ENCODE measurements around the gene PPM1F.

Gene PPM1F

DNA sequence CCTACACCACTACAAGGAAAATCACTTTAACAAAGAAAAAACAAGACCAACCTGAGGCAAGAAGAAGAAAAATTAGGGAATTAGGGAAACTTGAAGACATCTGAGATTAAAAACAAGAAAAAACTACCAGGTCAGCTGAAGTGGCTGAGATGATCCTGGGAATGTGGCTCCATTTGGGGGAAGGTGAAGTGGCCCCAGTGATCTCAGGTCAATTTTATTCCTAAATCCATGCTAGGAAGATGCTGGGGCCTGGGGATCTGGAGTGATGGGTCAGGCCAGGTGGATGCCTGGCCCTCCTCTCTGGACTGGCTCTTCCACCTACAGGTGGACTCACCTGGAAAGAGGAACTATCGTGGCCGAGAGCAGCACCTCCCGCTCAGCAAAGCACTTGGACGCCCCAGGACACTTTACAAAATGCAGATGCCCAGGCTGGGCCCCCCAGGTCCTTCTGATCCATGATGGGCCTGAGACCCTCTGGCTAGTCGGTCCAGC lies 23.3 kb upstream of the PPM1F start:
- DNase-seq (ENCODE audit: low read depth) = no peak

DNA sequence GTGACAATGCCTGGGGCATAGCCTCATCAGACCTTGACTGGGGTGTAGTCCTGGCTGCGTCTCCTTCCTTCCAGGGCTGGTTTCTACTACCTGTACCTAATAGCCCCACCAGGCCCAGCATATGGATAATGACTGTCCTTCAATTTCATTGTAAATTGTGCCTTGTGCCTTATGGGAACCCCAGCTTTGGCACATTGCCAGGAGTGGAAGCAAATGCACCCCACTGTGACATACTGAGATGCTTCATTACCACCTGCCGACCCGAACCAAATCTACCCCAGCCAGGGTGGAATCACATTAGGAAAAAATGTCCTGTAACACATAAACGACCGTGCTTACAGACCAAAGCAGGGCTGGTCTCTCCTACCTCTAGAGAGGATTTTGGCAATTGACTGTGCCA lies 22.6 kb upstream of the PPM1F start:
- DNase-seq (ENCODE audit: low read depth) = no peak

DNA sequence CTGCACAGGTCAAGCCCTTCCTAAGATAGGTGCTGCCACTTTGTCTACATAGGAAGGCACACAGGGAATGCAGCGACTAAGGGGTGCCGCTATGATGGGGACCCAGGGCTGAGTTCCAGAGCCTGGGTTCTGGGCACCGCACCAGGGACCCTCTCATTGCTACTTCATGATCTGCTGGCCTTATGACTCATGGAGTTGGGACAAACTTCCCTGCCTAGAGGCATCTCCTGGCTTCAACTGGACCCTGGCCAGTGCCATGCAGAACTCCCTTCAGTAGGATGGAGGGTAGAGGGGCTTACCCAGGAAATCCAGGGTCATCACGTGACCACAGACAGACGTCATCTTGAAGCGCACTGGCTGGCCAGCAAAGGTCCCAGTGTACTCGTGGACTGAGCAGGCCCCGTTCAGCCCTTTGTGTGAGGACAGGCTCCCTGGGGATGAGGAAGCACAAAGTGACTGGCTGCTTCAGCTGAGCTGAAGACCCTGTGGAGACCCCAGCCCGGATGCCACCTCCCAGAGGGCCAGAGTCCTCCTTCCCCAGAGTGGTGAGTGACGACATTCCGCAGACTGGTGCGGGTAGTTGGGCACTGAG lies 21.5 kb upstream of the PPM1F start:
- no peak for DNase-seq (ENCODE audit: low read depth)

DNA sequence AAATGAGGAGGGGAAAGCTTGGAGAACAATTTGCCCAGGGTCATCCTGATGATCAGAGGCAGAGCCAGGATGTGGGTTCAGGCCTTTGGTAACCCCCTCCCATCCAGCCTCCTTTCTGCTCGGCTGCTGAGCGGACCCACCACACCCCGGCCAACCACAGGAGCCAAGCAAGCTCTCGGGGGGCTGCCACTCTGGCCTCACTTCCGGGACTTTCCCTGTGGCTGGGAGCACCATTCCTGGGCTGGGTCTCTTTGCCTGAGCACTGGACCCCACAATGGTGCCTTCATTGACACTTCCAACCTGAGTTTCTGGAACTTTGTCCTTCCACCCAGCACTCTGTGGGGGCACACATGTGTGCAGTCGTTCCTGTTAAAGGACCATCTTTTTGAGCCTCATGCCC lies 20.2 kb upstream of the PPM1F start:
- DNase-seq (ENCODE audit: low read depth) = no peak

DNA sequence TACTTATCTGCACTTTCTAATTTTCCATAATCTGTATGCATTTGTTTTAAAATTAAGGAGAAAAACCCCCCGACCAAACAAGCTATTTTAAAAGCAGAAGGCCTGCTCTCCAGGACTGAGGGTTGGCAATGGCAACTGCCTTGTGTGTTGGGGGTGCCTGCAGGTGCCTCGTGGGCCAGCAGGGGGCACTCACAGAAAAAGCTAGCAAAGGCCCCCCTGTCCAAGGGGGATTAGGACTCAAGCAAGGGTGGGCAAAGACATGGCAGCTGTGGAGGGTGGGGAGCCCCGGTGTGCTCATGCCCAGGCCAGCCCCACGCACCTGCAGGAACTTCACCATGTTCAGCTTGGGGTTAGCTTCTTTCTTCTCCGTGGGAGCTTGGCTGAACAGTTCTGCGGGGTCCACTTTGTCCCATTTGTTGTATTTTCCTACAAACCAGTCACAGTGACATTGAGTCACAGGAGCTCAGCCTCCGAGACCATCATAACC lies 19.7 kb upstream of the PPM1F start:
- DNase-seq (ENCODE audit: low read depth) = peak; percentile 38

DNA sequence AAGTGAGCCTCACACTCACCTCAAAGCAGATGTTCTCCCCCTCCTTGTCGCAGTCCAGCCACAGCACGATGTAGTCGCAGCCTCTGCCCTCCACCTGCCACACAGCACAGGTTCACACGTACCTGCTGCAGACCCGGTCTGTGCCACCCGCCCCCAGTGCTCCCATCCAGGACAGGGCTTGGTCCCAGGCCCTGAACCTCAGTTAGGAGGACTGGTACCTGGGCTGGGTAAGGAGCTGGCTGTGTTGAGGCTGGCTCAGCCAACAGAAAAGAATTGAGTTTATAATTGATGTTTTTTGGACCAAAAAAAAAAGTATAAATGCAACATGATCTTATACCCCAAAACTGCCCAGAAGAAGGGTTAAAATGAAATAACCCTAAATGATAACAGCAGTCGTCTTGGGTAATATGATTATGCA lies 19.2 kb upstream of the PPM1F start:
- no peak for DNase-seq (ENCODE audit: low read depth)

DNA sequence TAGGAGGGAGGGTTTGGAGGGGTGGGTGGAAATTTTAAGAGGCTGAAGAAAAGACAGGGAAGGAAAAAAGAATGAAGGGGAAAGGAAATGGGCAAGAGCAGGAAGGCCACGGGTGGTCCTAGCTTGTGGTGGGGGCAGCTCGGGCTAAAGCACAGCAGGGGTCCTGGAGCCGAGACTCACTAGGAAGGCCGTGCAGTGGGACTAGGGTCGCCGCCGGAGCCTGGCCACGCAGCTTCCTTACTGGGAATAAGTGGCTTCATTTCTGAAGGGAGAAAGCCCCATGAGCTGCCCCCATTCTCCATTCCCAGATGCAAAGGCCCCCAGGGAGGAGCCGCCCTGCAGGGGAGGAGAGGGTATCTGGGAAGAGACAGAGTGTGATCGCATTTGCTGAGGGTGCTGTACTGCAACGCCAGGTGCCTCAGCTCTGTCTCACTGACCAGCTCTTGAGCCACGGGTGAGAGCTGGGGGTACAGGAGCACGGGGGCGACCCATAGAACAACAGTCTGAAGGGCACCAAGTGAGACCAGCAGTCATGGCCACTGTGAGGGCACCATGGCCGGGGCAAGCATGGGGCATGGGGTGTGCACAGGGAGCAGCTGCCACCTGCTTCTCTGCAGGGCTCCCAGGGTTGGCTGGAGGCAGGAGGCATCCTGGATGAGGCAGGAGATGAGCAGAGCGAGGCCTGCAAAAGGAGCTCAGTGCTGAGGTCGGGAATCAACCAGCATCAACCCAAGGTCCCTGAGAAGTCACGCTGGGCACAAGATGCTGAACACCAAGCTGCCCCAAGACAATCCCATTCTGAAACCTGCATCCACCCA lies 18.4 kb upstream of the PPM1F start:
- no peak for DNase-seq (ENCODE audit: low read depth)

DNA sequence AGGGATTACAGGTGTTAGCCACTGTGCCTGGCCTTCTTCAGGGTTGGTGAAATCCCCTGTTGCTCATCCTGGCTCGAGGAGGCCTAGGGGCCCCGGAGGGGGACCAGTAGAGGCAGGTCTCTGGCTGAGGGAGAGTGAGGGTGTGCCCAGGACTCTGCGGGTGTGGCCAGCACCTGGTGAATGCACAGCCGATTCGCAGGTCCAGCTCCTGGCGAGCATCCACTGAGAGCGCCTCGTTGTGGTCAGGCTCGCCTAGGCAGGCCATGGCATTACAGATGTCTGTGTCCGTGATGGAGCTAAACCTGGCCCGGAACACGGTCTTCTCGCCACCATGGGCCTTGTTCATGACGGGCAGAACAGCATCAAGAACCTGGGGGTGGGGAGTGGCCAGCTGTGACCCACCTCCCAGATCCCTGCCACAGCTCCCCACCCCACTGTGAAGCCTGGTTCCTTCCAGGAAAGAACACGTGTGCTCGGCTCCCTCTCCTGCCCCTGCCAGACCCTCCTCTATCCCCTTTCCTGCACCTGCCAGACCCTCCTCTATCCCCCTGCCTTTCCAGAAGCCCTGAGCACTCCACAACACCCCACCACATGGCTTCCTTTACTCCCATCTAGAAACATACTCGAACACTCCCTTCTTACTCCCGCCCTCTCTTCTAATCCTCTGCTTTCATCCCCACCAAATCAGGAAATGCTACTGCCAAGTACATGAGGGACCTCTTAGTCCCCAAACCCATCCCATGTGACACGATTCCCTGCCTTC lies 17.6 kb upstream of the PPM1F start:
- DNase-seq (ENCODE audit: low read depth) = no peak

DNA sequence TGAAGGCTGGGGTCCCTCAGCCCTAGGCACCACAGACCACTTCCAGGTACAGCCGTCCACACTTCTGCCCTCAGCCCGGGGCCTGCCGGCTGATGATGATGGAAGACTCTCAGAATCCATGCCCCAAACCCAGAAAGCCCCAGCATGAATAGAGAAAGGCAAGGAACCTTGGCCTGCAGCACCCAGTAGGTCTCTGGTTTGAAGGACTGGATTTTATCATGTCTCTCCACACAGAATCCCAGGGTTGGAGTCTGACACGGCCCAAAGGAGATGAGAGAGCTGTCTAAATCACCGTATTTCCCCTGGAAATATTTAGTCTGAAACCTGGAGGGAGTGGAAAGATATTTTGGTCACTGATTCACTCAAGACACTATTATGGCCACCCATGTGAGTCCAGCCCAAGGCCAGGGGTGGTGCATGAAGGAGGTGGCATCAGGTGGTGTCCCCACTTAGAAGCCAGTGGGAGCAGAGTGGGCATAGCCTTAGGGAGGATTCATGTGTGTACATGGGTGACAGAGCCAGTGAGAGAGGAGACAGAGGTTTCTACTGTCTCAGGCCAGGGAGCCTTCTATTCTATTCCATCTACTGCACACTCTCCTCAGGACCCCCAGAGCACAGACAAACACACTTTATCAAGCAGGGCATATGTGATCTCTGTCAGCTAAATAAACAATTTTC lies 15.9 kb upstream of the PPM1F start:
- no peak for DNase-seq (ENCODE audit: low read depth)

DNA sequence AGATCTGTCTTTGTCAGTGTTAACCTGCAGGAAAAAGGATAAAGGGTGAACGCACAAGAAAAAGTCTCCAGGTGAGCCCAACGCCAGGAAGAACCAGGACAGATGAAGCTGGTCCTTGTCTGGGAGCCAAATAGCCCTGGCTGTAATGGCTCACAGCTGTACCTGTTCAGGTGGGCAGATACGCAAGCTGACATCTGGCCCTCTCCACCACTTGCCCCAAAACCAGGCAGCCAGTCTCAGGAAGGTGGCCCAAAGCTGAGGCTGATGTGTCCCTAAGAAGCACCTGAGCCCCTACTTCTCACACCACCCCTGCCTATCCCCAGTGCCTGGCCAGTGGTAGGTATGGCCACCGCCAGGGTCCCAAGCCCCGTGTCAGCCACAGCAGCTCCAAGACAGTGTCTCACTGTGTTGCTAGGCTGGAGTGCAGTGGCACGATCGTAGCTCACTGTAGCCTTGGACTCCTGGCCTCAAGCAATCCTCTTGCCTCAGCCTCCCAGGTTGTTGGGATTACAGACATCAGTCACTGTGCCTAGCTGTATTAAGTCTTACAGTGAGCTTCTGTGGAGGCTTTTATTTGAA lies 15.1 kb upstream of the PPM1F start:
- no peak for DNase-seq (ENCODE audit: low read depth)

DNA sequence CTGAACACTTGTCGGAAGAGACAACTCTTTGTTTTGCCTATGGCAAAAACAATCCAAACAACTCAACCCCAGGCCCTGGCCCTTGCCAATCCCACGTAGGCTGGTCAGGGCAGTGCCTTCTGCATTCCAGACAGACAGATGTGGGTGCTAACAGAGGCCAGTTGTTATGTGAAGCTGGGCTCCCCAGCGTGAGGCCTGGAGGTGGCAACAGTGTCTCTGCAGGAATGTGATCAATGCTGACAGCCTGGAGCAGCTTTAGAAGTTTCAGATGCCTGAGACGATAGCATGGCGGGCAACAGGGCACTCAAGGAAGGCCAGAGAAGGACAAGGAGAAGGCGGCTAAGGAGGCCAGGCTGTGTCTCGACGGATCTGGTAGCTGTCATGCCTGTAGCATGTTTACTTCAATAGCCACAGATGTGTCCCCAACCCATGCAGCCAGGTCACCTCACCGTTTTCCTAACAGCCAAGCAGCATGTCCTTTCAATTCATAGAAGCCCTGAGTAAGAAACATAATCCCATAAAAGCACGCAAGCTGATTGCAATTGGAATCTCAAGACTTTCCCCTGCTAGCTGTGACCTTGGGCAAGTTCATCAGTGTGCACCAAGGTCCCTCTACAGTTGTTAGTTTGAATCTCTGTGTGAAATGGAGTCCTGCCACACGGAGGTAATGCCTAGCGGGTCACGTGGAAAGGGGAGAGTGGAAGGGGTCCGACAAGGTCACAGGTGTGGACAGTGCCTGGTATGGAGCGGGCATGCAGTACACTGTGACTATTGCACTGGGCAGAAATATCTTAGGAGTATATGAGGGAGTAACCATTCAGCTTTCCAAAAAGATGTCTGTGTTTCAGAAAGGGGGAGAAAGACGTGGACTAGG lies 14.2 kb upstream of the PPM1F start:
- no peak for DNase-seq (ENCODE audit: low read depth)

DNA sequence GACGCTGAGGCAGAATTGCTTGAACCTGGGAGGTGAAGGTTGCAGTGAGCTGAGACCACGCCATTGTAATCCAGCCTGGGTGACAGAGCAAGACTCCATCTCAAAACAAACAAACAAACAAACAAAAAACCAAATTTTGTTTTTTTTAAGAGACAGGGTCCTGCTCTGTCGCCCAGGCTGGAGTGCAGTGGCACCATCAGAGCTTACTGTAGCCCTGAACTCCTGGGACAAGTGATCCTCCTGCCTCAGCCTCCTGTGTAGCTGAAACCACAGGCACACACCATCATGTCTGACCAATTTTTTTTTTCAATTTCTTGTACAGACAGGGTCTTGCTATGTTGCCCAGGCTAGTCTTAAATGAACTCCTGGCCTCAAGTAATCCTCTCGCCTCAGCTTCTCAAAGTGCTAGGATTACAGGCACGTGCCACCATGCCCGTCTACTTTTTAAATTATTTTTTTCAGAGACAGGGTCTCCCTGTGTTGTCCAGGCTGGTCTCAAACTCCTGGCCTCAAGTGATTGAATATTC lies 13.2 kb upstream of the PPM1F start:
- DNase-seq (ENCODE audit: low read depth) = no peak

DNA sequence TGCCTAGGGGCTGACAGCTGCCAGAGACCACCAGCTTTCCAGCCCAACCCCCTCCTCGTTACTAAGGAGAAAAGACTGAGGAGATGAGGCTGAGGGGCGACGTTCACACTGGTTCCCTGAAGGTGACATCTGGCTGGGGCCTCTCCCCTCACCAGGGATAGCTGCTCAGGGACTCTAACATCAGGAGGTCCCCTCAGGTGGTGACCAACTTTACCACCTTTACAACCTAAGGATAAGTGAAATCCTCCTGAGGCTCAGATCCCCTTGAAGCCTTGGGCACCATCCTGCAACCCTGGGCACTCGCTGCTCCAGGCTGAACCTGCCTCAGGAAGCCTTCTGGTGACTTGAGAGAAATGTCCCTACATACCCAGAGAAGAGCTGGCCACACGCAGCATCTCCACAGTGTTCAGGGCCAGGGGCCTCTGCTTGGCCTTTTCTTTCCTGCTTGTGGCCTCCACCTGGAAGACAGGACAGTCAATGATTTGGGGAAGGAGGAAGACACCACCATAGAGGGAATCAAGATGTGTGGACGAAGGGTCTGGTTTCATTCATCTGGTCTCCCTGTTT lies 12.4 kb upstream of the PPM1F start:
- no peak for DNase-seq (ENCODE audit: low read depth)

DNA sequence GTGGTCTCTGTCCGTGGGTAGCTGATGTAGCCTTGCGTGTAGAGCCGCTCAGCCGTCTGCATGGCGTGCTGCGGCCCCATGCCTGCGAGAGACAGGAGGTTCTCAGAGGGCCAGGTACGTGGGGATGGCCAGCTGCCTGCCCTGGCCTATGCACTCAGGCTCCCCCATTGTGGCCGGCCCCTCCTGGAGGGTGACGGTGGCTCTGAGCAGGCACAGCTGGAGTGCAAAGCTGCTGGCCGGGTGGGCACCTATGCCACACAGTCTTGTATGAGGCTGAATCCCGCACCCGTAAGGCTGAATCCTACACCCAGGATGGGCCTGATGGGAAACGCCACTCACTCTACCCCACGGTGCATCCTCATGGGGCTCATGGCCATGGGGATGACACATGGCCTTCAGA lies 11.6 kb upstream of the PPM1F start:
- no peak for DNase-seq (ENCODE audit: low read depth)

DNA sequence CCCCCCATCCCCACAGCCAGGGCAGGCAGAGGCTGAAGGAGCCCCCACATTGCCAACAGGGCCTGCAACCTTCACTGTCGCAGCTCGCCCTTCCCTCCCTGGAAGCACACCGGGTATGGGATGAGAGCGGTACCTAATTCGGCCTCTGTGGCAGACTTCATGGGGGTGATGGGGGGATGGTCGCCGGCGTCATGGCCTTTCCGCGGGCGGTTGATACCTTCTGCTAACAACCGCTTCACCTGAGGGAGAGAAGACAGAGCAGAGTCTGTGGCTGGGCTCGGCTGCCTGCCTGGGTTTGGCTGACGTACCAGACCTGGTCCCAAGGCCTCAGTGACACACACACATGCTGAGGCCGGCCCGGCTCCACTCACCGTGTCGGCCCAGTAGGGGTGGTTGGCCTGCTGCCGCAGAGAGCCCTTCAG lies 11.2 kb upstream of the PPM1F start:
- DNase-seq (ENCODE audit: low read depth) = no peak

DNA sequence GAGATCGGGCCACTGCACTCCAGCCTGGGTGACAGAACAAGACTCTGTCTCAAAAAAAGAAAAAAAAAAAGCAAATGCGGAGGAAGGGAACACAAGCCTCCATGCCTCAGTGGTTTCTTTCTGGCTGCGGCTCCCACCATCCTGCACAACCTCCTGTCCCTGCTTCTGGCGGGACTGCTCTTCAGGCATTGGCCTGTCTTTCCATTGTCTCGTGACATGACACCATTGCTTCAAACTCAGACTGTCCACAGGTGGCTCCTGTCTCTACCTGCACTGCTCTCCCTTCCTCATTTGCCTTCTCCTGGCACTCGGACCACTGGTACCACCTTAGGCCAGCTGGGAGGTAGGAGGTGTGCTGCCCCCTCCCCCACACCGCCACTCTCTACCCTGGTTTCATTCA lies 10.6 kb upstream of the PPM1F start:
- DNase-seq (ENCODE audit: low read depth) = no peak

DNA sequence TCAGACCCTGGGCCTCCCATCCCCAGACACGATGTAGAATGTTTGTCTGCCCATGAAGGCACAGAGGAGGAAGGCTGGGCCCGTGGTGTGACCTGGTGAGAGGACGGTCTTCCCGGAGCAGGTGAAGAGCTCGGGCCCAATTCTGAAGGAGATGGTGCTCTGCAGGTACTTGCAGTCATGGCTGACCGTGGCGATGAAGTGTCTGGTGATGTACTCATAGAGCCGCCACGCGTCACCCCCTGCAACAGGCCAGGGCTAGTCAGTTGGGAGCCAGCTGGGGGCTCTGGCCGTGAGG lies 10.0 kb upstream of the PPM1F start:
- DNase-seq (ENCODE audit: low read depth) = no peak

DNA sequence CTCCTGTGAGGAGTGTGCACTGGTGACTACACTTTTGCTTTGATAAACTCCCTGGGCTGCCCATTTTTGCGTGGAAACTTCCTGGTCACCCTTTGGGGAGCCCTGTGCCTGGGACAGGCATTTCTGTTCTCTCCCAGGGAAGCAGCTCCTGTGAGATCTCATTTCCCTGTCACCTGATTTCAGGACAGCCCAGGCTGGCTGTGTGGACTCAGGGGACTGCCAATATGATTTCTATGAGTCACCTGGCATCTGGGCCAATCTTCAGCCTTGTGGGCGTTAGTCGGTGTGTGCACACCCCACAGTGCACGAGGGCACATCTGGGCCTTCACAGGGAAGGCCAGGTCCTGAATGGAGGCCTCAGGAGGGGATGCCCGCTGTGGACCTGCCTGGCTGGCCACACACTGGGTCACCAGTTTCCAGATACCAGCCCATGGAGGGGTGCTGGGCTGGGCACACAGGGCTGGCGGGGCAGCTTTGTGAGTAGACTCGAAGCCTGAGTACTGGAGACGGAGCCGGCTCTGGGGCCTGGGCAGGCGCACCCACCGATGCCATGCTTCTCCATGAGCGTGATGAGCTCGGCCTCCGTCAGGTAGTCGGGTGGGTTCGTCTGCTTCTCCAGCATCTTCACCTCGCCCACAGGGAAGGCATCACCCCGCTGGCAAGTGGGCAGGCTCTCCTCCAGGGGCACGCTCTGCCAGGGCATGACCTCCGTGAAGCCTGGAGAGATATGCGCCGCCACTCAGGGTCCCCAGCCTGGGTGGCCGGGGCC lies 9.4 kb upstream of the PPM1F start:
- no peak for DNase-seq (ENCODE audit: low read depth)

DNA sequence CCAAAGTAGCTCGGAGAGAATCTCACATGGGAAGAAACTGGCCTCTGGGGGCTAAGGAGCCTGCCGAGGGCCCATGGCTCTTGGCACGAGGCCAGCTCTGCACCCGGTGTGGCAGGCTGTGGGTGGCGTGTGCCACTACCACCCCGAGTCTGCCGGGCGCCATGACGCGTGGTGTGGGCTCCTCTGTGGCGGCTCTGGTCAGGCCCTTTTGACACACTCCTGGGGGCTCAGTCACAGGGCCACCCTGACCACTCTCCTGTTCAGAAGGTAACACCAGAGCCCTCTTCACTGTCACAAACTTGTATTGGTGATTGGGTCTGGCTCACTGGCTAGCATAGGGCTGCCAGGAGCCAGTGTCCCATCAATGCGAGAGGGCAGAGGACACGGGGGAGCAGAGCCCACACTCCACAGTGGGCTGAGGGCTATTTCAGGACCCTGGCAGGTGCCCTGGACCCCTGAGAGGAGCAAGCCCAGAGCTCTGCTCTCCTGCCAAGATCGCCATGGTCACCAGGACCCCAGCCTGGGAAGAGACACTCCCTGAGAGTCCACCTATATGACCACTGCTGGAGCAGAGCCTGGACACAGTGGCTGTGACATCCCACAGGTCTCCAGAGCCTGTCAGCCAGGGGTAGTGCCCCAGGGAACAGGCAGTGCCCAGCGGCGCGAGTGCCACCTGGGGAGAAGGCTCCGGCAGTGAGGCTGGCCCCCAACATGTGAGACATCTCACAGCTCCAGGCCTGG lies 8.6 kb upstream of the PPM1F start:
- DNase-seq (ENCODE audit: low read depth) = no peak

All from activated T-helper 9 cell treated with anti-CD3 and anti-CD28 coated beads, Interleukin-2, amount 50 U/mL, for 16 hours (primary cell).